K562 treated with DMSO at 1 percent for 24 hours (cell line): ENCODE data around the gene PIH1D1. TPM values are rescaled to one million over a fixed set of nuclear protein-coding genes. Genes with fewer than 3 reads are reported as not detected.

Experiments
- total RNA-seq: library from RNA; unstranded; fragments of 300-600 nt; gene quantifications from 2 replicates; pipeline ENCODE4 v1.2.3, GENCODE V29; 2022; ENCODE audit warnings: low read depth; ENCODE audit not compliant: insufficient read depth

Gene PIH1D1
- total RNA-seq = 161 and 190 TPM in 2 replicates

DNA sequence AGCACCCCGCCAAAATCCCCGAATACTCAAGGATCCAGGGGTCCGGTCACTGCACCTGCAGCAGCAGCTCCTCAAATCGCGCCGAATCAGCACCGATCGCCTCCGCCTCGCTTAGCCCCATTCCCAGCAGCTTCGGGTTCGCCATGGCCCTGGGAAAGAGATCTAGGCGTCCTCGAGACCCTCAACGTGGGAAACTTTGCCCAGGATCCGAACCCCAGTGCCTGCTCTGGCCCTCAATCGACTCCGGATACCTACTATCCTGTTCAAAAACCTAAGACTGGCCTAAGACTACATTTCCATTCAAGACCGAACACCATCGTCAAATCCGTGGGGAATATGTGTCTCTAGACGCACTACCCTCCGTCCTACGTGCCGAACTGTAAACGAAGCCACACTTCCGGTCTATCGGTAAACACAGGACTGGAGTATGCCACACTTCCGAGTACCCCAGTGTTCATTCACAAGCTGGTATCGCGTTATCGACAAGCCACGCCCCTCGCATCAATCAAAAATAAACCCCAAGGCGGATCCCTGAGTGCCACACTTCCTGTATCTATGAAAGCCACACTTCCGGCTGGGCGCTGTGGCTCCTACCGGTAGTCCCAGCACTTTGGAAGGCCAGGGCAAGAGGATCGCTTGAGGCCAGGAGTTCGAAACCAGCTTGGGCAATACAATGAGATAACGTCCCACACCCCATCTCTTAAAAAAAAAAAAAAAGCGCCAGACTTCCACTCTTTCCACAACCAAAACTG, at the start of gene PIH1D1:
Gene PIH1D1, minus strand, starts transcription at position 385 of the 752 bp plus-strand sequence. Its CDS starts 240 bp downstream, at position 145.

DNA sequence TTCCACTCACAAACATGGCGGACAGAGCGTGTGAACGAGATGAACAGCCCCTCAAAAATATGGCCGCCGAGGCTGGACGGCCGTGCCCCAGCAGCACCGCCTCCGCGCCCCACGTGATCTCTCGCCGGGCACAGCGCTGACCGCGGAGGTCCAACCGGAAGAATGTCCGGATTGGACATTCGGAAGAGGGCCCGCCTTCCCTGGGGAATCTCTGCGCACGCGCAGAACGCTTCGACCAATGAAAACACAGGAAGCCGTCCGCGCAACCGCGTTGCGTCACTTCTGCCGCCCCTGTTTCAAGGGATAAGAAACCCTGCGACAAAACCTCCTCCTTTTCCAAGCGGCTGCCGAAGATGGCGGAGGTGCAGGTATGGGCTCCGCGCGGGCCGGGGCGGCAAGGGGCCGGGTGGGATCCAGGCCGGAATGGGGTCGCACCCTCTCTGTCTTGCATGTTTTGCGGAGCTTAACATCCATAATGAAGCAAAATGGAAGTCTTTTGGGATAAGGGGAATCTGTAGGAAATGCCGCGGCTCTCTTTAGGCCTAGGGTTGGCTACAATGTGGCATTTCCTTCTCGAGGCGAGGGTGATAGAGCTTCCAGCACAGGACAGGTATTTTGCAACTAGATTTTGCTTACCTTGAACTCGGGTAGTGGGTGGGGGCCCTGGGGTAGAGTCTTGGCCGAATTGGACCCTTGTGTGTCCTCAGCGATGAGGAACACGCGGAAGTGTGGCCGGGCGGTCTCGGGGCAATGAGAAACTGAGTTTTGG, 35.8 kb upstream of the PIH1D1 start, which contains the start of gene RPL13A:
Gene RPL13A, plus strand, starts transcription at position 332 of the 769 bp plus-strand sequence. Its CDS starts 22 bp downstream, at position 354.

GRCh38 chr19:49473868-49474541, 22.4 kb upstream of the PIH1D1 start, which contains the start of gene FLT3LG:
FLT3LG (plus strand) TSS chr19:49474215; CDS start chr19:49474640, 425 bp downstream.

GRCh38 chr19:49453013-49453756, 1.6 kb upstream of the PIH1D1 start, which contains the start of gene ALDH16A1:
ALDH16A1 (plus strand) TSS chr19:49453225; CDS start chr19:49453332, 107 bp downstream.

DNA sequence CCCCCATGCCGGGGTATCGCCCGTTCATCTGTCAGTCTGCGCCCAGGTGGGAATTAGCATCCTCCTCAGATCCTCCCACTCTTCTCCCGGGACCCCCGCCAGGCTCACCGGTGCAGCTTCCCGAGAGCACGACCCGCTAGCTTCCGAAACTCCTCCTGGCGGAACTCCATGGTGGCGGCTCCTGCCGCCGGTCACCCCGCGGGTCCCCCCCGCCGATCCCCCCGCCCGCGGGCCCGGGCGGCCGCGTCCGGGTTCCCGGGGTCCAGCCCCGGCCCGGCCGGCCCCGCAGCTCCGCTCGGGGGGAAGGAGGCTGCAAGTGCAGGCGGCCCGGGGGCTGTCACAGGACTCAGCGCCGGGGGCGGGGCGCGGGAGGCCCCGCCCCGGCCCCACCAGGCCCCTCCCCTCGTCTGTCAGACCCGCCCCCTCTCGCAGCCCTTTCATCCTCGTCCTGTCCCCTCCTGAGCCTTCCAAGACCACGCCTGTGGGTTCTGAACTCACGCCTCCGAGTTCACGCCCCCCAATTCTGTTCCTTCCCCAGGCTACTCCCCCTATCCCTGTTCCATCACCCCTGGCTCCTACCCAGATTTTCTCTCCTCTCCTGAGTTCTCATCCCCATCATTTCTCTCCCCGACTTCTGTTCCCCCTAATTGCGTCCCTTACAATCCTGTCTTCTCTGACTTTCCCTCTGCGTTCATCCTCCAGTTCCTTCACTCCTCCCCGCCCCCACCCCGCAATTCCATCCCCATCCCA, 10.2 kb downstream of the PIH1D1 start, which contains the start of gene SLC17A7:
Gene SLC17A7, minus strand, starts transcription at position 318 of the 750 bp plus-strand sequence. Its CDS starts 148 bp downstream, at position 170.

GRCh38 chr19:49425178-49425577, 26.4 kb downstream of the PIH1D1 start, which contains the start of gene GFY:
GFY (plus strand) TSS chr19:49425388; CDS start chr19:49426431, 1,043 bp downstream.

GRCh38 chr19:49423071-49423984, 28.3 kb downstream of the PIH1D1 start, which contains the start of gene PTH2:
PTH2 (minus strand) TSS chr19:49423441; CDS start chr19:49423339, 102 bp downstream.

Other genes with a start within 250 kb of the PIH1D1 start
- 0.61 and 0.95 TPM in 2 replicates for gene SLC6A16, start 126.6 kb downstream of the PIH1D1 start, total RNA-seq
- gene CD37, start 116.4 kb downstream of the PIH1D1 start, total RNA-seq = 30.7 and 44.8 TPM in 2 replicates
- gene TEAD2, start 89.4 kb downstream of the PIH1D1 start, total RNA-seq = 14.9 and 17.3 TPM in 2 replicates
- gene DKKL1, start 87.9 kb downstream of the PIH1D1 start, total RNA-seq = 1.6 and 2.1 TPM in 2 replicates
- gene KASH5, start 63.6 kb downstream of the PIH1D1 start, total RNA-seq = 0.87 and 3.0 TPM in 2 replicates
- not detected in 2 replicates for gene PTH2, start 28.4 kb downstream of the PIH1D1 start, total RNA-seq
- gene GFY, start 26.4 kb downstream of the PIH1D1 start, total RNA-seq = 0.27 and 0.44 TPM in 2 replicates
- 13.7 and 13.9 TPM in 2 replicates for gene SLC17A7, start 10.3 kb downstream of the PIH1D1 start, total RNA-seq
- gene ALDH16A1, start 1.4 kb upstream of the PIH1D1 start, total RNA-seq = 39.6 and 44.0 TPM in 2 replicates
- 14.1 and 27.0 TPM in 2 replicates for gene FLT3LG, start 22.4 kb upstream of the PIH1D1 start, total RNA-seq
- gene RPL13A, start 35.8 kb upstream of the PIH1D1 start, total RNA-seq = 8,520 and 8,538 TPM in 2 replicates
- 6,778 and 6,779 TPM in 2 replicates for gene RPS11, start 44.6 kb upstream of the PIH1D1 start, total RNA-seq
- gene FCGRT, start 60.8 kb upstream of the PIH1D1 start, total RNA-seq = 9.5 and 12.6 TPM in 2 replicates
- 7.0 and 7.2 TPM in 2 replicates for gene RCN3, start 76.2 kb upstream of the PIH1D1 start, total RNA-seq
- gene NOSIP, start 128.7 kb upstream of the PIH1D1 start, total RNA-seq = 389 and 390 TPM in 2 replicates
- 0.47 and 0.51 TPM in 2 replicates for gene PRRG2, start 129.5 kb upstream of the PIH1D1 start, total RNA-seq
- 18.3 and 18.5 TPM in 2 replicates for gene PRR12, start 139.4 kb upstream of the PIH1D1 start, total RNA-seq
- gene RRAS, start 188.3 kb upstream of the PIH1D1 start, total RNA-seq = 42.8 and 46.4 TPM in 2 replicates
- 76.9 and 81.6 TPM in 2 replicates for gene SCAF1, start 190.4 kb upstream of the PIH1D1 start, total RNA-seq
- gene IRF3, start 214.0 kb upstream of the PIH1D1 start, total RNA-seq = 116 and 131 TPM in 2 replicates
- gene BCL2L12, start 214.1 kb upstream of the PIH1D1 start, total RNA-seq = 269 and 286 TPM in 2 replicates
- 183 and 212 TPM in 2 replicates for gene PRMT1, start 225.5 kb upstream of the PIH1D1 start, total RNA-seq
- 9.0 and 9.7 TPM in 2 replicates for gene ADM5, start 237.8 kb upstream of the PIH1D1 start, total RNA-seq
- 7.8 and 8.0 TPM in 2 replicates for gene CPT1C, start 239.3 kb upstream of the PIH1D1 start, total RNA-seq